HG03045 (cell line): ENCODE results near the gene SPATS2L.

Source experiments
- ATAC-seq: cut with Tn5 transposase; IDR thresholded peaks from one replicate; pipeline ENCODE4 v1.9.1; 2021; ENCODE audit warnings: mild to moderate bottlenecking, moderate library complexity; ENCODE audit not compliant: unreplicated experiment

Gene SPATS2L

DNA sequence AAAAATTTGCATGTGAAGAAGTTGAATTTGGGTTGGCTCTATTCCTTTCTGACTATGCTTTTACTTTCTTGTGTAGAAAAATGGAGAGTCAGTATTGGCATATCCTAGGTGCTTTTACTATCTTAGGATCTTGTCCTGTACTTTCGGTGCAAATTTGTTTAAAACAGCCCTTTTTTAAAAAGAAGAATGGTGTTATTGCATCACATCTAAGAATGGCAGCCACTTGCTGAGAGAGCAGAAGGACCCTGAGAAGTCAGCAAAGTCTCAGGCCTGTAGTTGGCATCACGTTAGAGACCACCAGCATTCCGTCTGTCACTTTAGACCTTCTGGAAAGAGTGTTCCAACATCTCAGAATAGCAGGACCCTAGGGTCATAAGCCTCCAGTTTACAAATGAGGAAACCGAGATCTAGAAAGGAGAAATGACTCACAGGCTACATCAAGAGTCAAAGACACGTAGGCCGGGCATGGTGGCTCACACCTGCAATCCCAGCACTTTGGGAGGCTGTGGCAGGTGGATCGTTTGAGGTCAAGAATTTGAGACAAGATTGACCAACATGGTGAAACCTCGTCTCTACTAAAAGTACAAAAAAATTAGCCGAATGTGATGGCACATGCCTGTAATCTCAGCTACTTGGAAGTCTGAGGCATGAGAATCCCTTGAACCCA lies 42.5 kb downstream of the SPATS2L start:
- ATAC-seq = no peak

DNA sequence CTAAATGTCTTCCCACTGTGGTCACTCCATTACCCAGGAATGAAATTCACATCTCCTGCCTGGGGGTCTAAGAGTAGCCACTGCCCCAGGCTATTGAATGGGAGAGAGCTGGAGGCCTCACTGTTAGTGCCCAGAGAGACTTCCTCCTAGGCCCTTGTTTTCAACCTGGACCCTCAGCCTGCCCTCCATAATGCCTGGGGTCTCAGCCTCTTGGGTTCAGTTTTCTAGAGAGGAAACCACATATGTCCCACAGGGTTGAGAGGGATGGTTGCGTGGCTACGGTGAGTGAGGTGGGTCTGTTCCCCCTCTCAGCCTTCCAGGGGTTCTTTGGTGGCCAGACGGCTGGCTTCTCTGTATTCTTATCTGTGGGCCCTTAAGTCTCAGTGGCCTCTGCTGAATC lies 43.4 kb downstream of the SPATS2L start:
- ATAC-seq = no peak

DNA sequence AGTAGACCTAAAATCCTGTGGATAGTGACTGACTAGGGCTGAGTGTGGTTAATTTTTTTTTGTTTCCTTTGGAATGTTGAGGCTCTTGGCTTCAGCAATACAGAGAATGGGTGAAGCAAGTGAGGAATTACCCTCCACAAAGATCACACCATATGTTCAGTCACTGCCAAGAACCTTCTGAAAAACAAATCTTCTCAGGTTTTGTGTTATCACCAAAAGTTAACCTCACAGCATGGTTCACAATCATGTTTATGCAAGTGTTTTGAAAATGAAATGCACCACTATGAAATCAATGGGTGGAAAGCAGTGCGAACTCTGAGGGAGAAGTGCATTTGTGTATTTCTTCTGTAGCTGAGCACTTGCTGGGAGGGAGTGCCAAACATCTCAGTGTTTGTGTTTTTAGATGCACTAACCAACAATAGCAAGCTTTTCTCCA lies 44.4 kb downstream of the SPATS2L start:
- no peak for ATAC-seq

DNA sequence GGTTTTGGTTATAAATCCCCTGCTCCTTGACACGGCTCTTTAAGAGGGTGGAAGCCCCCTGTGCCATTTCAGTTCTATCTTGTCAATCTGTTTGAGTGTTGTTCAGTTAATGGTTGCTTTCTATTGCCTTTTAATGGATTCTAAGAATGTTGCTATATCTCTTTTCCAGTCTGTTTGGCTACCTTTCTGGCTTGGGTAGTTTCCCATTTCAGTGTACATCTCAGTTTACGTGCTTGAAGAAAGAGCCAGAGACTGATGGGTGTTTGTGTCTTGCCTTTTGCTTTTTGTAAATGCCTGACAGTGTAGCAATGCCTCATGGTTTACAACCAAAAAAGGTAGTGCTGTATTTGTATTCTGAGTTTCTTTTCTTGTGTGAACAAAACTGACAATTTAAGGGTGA lies 45.3 kb downstream of the SPATS2L start:
- no peak for ATAC-seq

DNA sequence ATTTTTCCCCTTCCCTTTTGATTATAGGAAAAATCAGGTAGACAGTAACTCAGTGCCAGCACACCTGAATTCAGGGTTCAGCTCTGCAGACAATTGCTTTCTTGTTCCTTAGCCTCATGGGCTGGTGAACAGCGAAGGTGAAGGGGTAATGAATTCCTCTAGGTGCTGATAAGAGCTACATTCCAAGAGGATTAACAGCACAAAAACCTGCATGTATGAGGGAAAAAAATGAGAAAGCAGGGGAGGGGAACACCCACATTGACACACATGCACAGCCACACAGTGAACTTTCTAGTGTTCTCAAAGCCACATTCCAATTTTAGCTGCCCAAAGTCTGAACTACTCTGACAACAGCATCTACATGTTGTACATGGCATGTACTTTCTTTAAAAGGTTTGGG lies 46.1 kb downstream of the SPATS2L start:
- no peak for ATAC-seq

DNA sequence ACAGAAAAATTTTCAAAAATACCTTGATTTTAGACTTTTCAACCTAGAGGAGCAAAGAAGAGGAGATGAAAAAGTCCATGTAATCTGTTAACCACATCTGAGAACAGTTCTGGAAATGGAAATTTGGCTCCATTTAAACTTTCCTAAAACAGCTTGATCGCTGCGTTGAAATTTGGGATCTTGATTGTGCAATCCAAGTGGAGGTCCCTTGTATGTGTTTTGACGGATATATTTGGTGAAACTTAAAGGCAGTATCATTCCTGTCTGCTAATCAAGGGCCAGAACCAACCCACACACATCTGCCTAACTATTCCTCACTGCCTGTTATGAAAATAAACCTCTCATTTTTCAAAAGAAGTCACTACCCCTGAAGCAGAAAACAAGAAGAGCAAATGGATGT lies 46.6 kb downstream of the SPATS2L start:
- ATAC-seq = no peak

DNA sequence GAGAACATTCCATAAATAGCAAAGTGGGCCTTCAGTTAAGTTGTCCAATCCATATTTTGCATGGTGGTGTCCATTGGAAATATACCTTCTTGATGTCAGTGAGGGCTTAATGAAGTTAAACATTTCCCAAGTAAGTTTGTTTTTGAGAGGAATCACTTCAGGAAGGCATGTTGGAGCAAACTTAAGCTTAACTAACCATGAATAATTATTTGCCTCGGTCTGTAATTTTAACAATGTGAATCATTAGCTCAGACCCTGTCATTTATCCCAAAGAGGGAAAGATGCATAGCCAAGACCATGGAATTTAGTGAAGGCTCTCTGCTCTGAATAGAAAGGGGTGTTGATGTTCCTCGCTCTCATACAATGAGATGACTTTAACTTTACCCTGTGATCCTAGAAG lies 47.4 kb downstream of the SPATS2L start:
- no peak for ATAC-seq

DNA sequence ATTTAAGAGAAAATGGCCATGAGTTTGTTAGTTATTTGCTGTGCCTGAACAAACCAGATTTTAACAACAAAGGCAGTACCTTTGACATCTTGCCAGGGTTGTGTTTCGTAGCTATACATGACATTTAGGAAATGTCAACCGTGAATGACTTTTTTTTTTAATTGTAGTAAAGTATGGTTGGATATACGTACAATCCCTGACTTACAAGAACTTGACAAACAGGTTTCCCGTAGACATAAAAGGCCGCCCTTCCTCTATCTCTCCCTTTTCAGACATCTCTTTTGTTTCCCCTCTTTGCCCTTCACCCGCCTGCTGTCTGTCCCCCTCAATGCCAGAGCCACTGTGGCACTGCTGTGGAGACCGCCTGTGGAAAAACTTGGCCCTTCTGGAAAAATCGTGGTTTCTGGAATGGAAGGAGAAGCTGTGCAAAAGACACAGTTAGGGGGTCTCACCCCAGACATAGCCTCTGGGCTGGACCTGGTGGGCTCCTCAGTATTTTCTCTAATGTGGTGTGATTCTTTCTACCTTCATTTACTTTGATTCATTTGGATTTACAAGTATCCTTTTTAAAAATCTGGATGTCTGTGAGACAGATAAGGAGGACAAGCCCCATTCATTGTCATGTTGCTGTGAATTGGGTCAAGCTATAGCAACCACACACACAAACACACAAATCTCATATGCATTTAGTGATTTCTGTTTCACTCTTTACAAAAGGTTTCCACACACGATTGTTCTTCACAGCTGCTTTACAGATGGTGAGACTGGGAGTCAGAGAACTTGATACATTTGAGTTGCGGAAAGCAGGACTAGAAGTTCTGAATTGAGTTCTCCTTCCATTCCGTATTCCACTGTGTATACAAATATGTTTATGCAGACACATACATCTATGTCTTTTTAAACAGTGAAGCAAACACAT lies 48.6 kb downstream of the SPATS2L start:
- no peak for ATAC-seq

DNA sequence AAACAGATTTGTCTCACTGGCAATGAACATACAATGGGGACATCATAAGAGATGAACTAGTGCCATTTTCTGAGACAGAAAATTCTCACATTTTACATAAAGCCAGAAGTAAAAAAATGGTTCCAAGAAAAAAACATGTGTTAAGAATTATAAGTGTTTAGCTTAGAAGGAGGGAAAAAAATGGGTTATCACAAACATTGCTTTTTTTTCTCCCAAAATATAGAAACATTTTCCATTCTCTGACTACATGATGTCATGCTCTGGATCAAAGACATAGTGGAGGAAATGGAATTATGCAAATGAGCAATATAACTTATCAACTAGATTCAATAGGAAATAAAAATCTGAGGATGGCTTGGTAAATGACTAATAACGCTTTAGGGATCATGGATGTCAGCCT lies 49.8 kb downstream of the SPATS2L start:
- ATAC-seq = no peak

DNA sequence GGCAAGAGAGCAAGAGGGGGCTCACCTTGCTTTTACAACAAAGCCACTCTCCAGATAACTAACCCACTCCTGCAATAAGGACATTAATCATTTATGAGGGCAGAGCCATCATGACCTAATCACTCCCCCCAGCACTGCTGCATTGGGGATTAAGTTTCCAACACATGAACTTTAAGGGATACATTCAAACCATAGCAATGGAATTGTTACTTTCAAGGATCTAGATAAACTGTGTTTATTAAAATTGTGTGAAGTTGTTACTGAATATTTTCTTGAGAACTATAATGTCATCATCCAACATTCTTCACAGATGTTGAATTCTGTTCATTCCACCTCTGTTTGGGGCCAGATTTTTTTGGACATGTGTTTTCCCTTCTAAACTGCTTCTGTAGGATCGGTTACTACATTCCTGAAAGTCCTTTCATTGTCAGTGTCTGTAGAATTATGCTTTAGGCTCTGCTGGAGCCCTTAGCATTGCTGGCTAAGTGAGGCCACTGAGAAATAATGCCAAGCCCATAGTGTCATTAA lies 50.4 kb downstream of the SPATS2L start:
- no peak for ATAC-seq

DNA sequence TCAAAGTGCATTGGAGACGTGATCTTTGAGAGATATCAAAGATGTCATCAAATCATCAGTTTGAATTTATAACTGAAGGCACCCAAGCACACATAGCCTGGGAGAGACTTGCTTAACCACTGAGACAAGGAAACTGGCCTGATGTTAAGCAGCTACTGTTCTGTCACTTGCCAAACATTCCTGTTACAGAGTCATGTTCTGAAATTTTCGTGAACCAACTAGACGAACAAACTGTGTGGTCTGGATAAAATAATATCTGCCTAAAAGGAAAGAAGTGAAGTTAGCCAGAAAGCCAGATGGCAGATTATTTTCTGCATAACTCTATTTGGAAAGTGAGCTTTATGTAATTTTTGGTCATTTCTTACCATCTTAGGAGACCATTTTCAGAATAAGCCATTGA lies 51.4 kb downstream of the SPATS2L start:
- ATAC-seq = no peak

DNA sequence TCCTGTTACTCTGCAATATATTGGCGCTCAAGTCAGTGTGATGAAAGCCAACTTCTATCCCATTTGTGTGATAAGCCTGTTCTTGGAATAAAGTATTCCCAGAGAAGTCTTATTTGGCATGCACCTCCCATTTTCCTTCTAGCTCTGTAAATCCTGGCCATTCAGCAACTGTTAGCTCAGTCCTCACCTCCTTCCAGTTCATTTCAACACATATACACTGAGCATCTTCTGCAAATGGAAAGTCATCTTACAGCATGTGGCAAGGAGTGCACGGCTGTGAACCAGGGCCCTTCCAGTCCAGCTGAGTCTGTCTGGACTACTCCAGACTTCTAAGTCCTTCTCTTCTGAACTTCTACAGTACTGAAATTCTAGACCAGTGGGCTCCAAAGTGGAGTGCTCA lies 53.1 kb downstream of the SPATS2L start:
- no peak for ATAC-seq

DNA sequence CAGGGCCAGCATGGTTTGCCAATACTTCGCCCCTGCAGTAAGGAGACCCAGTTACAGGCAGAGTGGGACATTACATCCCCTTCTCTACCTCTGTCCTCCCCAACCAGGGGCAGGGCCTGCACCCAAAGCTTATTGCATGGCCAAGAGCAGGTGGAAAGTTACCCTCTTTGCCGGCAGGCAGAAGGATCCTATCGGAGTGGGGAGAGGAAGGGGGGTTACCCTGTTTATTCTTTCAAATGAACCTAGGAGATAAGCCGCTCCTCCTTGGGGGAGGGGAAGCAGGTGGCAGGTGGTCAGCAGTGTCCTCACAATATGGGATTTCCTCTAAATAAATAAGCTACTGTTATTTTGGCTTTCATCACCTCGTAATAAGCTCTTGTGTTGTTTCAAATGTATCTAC lies 53.9 kb downstream of the SPATS2L start:
- no peak for ATAC-seq

DNA sequence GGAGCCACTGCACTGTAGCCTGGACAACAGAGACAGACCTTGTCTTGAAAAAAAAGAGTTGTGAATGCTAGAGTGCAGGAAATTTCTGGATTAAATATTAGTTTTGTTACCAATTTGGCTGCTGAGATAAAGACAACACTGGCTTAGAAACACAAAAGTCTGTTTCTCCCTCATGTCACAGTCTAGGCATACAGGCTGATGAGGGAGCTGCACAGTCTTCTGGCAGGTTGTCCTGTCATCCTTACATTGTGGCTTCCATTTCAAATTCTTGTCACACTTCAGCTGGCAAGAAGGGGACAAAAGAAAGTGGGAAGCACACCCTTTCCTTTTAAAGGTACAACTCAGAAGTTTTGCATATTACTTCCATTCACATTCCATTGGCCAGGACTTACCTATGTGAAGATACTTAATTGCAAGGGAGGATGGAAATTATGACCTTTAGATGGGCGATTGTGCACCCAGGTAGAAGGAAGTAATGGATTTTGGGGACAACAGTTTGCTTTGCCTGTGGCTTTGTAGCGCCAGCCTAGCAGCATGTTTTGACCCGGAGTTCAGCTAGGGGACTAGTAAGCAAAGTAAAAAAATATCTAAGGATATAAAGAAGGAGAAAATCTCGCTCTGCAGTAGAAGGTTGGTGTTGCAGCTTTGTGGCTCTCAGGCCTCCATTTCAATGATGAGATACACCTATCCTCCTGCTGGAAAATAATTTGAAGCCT lies 55.9 kb downstream of the SPATS2L start:
- no peak for ATAC-seq

DNA sequence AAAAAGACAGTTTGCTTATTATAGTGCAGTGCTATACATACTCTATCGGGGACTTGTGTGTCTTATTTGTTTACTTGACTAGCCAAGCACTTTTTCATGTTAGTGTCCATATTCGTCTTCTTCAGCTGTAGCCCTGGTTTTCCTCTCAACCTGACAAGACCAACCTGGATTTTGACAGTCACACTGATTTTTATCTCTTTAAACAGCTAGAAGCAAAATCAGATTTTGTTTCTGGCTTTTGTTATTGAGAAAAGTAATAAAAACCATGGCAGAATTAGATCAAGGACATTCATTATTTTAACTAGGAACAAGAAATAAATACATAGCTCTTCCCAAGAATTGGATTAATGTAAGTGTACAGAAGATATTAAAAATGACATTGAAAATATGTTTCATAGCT lies 56.8 kb downstream of the SPATS2L start:
- ATAC-seq = no peak

DNA sequence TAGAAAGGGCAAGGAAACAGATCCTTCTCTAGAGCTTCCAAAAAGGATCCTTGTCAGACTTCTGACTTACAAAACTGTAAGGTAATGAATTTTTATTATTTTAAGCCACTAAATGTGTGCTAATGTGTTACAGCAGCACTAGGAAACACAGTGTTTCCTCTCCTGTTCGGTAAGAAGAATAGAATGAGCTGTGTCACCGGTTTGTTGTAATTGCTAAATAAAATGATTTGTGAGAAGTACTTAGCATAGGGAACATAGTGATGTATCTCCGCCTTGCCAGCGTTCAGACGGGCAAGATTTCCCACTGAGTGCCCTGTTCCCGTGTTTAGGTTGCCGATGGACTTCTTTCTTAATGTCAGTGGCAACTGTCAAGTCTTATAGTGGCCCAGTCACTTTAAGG lies 57.6 kb downstream of the SPATS2L start:
- ATAC-seq = no peak

DNA sequence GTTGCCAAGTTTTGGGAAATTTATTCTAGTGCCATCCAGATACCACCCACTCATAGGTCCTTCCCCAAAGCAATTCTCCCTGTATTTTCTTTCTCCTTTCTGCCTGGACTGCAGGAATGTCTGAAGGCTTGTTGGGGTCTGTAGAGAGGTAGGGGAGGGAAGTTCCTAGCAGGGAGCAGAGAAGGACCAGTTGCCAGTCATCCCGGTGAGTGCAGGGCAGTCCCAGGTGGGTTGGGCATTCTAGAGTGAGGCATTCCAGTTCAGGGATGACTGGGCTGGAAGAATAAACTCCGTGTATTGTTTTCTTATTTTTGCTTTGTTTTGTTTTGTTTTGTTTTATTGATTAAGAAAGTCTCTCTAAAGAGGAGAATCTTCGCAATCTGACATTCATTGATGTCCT lies 58.1 kb downstream of the SPATS2L start:
- ATAC-seq = no peak

DNA sequence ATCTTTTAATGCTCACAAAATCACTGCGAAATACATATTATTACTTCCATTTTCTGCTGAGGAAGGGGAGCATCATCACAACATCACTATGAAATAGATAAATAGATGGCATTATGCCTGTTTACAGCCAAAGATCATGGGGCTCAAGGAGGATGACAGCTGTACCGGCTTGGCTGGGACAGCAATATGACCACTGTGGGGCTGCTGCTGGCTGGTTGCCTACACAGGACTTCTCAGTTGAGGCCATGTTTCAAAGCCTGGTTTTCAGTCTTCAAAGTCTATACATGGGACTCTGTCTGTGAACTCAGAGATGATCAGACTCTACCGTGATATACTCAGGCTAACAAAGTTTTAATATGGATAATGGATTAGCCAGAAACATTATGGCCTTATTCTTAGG lies 58.7 kb downstream of the SPATS2L start:
- ATAC-seq = no peak

DNA sequence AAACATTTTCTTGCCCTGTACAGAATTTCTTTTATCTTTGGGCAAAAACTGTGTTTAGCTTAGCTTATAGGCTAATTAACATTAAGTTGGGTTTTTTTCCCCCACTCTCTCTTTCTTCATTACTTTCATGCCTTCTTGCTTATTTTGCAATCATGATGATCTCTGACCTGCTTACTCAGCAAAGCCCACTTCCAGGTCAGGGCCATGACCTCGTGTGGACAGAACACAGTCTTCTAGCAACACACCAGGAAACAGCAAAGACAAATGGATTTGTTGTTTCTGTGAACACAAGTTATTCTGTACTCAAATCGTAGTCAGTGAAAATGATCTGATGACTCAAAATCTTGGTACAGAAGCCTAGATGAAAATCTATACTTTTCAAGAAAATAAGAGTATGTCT lies 60.7 kb downstream of the SPATS2L start:
- ATAC-seq = no peak

DNA sequence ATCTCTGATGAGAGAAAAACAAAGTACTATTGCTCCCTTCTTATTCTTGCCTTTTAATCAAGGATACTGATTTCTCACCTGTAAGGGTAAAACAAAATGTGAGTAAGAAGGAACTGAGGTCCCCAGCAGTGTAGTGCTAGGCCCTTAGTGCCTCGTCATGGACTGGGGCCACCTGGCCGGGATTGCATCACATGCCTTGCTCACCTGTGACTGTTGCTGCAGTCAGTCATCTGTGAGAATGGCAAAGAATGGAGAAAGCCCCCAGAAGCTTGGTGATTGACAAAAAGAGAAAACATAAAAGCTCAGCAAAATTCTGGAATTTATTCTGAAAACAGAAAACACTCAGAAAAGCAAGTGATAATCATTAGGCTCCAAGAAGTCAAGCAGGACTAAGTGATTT lies 63.4 kb downstream of the SPATS2L start:
- no peak for ATAC-seq

DNA sequence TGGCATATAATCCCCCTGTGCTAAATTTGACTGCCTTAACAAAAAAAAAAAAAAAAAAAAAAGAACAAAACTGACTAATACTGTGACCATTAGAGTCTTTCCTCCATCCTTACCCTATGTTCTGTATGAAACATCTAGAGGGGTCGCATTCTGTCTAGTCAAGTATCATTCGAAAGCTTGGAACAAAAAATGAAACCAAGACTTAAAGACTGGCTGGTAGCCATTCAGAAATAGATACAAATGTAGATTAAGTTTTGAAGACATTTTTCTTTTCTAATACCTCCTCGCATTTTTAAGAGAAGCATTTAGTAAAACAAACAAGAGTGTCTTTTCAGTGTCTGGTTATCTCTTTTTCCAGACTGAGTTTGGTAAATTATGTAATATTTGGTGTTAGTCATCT lies 66.7 kb downstream of the SPATS2L start:
- no peak for ATAC-seq
